Measurements from ENCODE around the gene GOLGA1.

GOLGA1 gene

DNA sequence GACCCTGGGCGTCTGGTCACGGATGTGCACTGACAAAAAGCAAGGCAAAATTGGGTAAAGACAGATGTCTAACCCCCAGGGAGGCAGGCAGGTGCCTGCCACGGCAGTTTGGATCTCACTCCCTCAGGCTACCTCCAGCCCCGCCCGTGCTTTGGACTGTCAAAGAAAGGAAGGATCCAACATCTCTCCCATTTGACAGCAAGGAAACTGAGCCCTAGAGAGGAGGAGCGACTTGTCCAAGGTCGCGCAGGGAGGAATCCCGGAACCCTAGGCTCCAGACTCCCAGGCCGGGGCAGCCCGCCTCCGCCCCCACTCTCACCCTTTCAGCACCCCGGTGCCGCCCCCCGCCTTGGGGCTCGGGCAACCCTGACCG lies 376 bp downstream of the GOLGA1 start:
- no peak for TF ChIP-seq GABPA (IDR thresholded peaks at IDR 0.05; ENCODE audit: low read depth)
- TF ChIP-seq POLR2AphosphoS5 (IDR thresholded peaks at IDR 0.05; ENCODE audit: low read depth) = no peak
- no peak for TF ChIP-seq CTCF (IDR thresholded peaks at IDR 0.05; ENCODE audit: insufficient read depth, low read length)
- TF ChIP-seq, protein P1, sequence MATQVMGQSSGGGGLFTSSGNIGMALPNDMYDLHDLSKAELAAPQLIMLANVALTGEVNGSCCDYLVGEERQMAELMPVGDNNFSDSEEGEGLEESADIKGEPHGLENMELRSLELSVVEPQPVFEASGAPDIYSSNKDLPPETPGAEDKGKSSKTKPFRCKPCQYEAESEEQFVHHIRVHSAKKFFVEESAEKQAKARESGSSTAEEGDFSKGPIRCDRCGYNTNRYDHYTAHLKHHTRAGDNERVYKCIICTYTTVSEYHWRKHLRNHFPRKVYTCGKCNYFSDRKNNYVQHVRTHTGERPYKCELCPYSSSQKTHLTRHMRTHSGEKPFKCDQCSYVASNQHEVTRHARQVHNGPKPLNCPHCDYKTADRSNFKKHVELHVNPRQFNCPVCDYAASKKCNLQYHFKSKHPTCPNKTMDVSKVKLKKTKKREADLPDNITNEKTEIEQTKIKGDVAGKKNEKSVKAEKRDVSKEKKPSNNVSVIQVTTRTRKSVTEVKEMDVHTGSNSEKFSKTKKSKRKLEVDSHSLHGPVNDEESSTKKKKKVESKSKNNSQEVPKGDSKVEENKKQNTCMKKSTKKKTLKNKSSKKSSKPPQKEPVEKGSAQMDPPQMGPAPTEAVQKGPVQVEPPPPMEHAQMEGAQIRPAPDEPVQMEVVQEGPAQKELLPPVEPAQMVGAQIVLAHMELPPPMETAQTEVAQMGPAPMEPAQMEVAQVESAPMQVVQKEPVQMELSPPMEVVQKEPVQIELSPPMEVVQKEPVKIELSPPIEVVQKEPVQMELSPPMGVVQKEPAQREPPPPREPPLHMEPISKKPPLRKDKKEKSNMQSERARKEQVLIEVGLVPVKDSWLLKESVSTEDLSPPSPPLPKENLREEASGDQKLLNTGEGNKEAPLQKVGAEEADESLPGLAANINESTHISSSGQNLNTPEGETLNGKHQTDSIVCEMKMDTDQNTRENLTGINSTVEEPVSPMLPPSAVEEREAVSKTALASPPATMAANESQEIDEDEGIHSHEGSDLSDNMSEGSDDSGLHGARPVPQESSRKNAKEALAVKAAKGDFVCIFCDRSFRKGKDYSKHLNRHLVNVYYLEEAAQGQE (IDR thresholded peaks at IDR 0.05; ENCODE audit: insufficient replicate concordance, low read depth) = no peak
- TF ChIP-seq SPI1 (IDR thresholded peaks at IDR 0.05; ENCODE audit: borderline replicate concordance, low read depth) = no peak
- Histone ChIP-seq H3K4me3 (replicated peaks; ENCODE audit: insufficient read depth, low read length) (peak overlapping the region; percentile 94), H3K27me3 (ENCODE audit: insufficient read depth, poor library complexity, severe bottlenecking) (no peaks in the 10 kb centered on the region), H3K27ac (replicated peaks) (peak overlapping the region; percentile 90)
- DNase-seq (ENCODE audit: low read depth in 1 of 2, low spot score in 1 of 2) = no peak

- Histone ChIP-seq H3K27ac (replicated peaks) (peak overlapping the region; percentile 90), H3K27me3 (ENCODE audit: insufficient read depth, poor library complexity, severe bottlenecking) (no peaks in the 10 kb centered on the region), H3K4me3 (replicated peaks; ENCODE audit: insufficient read depth, low read length) (peak overlapping the region; percentile 94)
- TF ChIP-seq SPI1 (IDR thresholded peaks at IDR 0.05; ENCODE audit: borderline replicate concordance, low read depth) (no peak), CTCF (IDR thresholded peaks at IDR 0.05; ENCODE audit: insufficient read depth, low read length) (no peak), POLR2AphosphoS5 (IDR thresholded peaks at IDR 0.05; ENCODE audit: low read depth) (no peak), GABPA (IDR thresholded peaks at IDR 0.05; ENCODE audit: low read depth) (no peak)
- TF ChIP-seq, protein P1 (IDR thresholded peaks at IDR 0.05; ENCODE audit: insufficient replicate concordance, low read depth) = no peak
- DNase-seq (ENCODE audit: low read depth in 1 of 2, low spot score in 1 of 2) = no peak
Observed at GRCh38 chr9:124939944-124940343, 939 bp downstream of the GOLGA1 start.

- DNase-seq (ENCODE audit: low read depth in 1 of 2, low spot score in 1 of 2) = no peak
- TF ChIP-seq CTCF (IDR thresholded peaks at IDR 0.05; ENCODE audit: insufficient read depth, low read length) (no peak), SPI1 (IDR thresholded peaks at IDR 0.05; ENCODE audit: borderline replicate concordance, low read depth) (no peak; the same call in 1 of the 2 replicates), GABPA (IDR thresholded peaks at IDR 0.05; ENCODE audit: low read depth) (no peak), POLR2AphosphoS5 (IDR thresholded peaks at IDR 0.05; ENCODE audit: low read depth) (no peak)
- TF ChIP-seq, protein P1 (IDR thresholded peaks at IDR 0.05; ENCODE audit: insufficient replicate concordance, low read depth) = no peak
- no peak overlapping the region for H3K4me3 ChIP-seq (replicated peaks; ENCODE audit: insufficient read depth, low read length)
- no peaks in the 10 kb centered on the region for H3K27me3 ChIP-seq (ENCODE audit: insufficient read depth, poor library complexity, severe bottlenecking)
- no peak overlapping the region for H3K27ac ChIP-seq (replicated peaks)
Observed at GRCh38 chr9:124934290-124934689, 6.6 kb downstream of the GOLGA1 start.

Measured in HL-60 (cell line).